GM21737 (cell line): ENCODE measurements around the gene BTG4.

ENCODE experiments used
- ATAC-seq: cut with Tn5 transposase; IDR thresholded peaks from one replicate; pipeline ENCODE4 v1.9.1; 2021; ENCODE audit warnings: mild to moderate bottlenecking, moderate library complexity; ENCODE audit not compliant: unreplicated experiment

Gene BTG4

DNA sequence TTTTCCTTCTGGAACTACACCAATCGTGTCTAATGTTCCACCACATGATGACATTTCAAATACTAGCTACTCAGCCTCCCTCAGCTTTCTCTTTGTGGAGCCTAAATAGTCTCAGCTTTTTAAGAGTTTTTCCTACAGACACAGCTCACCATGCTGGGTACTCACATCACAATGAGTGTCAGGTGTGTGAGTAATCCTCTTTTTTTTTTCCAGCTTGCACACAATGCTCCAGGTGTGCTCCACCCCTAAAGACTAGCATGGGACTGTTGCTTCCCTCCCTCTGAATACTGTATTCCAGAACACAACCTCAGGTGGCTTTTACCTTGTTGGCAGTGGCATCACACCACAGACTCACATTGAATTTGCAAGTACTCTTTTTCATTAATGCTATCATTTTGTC, 11.7 kb downstream of the BTG4 start:
- no peak for ATAC-seq

GRCh38 chr11:111499483-111499882, 12.7 kb downstream of the BTG4 start:
- ATAC-seq: no peak

- ATAC-seq: no peak
Measured at GRCh38 chr11:111494040-111494439, 18.1 kb downstream of the BTG4 start.

DNA sequence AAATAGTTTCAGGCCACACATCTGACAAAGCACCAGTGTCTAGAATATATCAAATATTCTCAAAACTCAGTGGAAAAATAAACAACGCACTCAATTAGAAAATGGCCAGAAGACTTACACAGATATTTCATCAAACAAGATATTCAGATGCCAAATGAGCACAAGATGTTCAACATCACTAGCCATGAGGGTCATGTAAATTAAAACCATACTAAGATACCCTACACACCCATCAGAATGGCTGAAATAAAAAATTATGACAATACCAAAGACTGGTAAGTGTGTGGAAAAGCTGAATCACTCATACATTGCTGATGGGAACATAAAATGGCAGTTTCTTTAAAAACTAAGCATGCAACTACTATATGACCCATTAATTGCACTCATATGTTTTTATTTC, 21.7 kb downstream of the BTG4 start:
- ATAC-seq: no peak

GRCh38 chr11:111483431-111483830, 28.8 kb downstream of the BTG4 start:
- no peak for ATAC-seq

DNA sequence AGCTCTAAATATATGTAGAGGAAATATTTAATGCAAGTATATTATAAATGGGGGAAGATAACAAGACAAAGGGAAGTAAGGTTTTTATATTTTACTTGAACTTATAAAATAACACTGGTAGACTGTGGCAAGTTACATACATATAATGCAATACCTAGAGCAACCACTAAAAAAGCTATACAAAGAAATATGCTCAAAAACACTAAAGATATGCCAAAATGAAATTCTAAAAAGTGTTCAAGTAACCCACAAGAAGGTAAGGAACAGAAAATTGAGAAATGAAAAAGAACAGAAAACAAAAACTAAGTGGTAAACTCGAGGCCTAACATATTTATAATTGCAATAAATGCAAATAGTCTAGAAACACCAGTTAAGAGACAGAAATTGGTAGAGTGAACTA, 32.5 kb downstream of the BTG4 start:
- no peak for ATAC-seq

- no peak for ATAC-seq
Measured at GRCh38 chr11:111477898-111478297, 34.3 kb downstream of the BTG4 start.

- no peak for ATAC-seq
Measured at GRCh38 chr11:111476956-111477355, 35.2 kb downstream of the BTG4 start.

DNA sequence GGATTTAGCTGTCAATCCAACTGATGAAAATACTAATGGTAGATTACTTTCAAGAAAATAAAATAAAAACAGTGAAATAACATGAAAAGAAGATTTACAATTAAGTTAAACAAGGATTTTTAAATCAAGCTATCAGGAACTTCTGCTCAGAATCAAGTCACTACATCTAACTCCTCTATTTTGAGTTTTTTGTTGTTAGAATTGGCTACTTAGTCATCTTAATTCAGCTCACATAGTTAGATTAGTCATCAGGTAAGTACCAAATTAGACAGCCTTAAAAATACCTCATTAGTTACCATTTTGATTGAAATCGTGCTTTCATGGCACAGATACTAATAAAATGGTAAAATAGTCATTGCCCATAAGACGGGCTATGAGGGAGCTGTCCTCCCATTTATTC, 35.8 kb downstream of the BTG4 start:
- no peak for ATAC-seq

- ATAC-seq: no peak
Measured at GRCh38 chr11:111474432-111474831, 37.8 kb downstream of the BTG4 start.

- no peak for ATAC-seq
Measured at GRCh38 chr11:111472228-111472627, 40.0 kb downstream of the BTG4 start.

DNA sequence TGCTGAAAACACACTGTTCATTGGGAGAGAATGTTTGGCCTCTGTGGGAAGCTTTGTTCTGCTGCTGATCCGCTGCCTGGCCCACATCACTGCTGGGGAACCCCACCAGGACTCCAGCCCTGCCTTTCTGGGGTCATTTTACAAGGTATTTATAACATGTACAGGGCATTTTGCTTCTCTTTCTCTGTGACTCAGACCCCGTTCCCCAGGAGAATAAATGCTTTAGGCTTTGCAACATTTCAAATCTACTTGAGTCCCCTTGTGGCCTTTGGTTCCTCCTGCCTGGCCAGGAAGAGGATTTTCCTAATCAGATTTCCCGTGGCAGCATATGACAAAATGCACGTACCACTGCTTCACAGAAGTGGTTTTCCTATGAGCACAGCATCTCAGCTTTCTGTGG, 43.0 kb downstream of the BTG4 start:
- no peak for ATAC-seq

DNA sequence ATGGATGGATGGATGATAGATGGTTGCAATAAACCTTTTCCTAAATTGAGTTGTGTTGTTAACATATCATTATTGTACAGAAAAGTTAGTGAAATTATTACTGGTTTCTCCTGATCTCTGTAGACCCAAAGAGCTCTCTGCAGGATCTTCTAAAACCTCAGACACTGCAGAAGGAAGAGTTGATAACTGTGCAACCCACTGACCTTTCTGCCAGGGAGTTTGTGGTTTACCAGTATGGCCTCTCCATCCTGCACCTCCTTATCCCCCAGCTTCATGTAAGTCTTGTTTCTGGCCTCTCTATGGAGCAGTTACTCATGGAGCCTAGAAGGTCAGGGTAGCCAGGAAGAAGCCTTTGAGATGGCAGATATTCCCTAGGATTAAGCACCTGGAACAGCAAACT, 45.6 kb downstream of the BTG4 start:
- no peak for ATAC-seq

- no peak for ATAC-seq
Measured at GRCh38 chr11:111465400-111465799, 46.8 kb downstream of the BTG4 start.

DNA sequence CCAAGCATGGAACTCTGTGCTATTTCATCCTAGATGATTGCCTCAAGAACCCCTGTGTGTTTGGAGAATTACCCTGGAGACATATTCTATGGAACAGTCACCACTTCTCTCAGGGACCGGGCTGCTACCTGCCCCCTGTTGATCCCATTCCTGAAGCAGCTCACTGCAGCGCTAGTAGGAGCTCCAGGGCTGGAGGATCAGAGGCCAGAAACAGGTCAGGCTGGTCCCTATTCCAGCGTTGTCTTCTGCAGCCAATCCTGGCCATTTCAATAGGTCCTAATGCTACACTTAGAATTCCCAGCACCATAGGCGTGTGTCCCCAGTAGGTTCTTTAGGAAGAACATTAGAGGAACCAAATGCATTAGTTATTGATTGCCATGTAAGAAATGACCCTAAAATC, 48.9 kb downstream of the BTG4 start:
- no peak for ATAC-seq

- no peak for ATAC-seq
Measured at GRCh38 chr11:111462329-111462728, 49.9 kb downstream of the BTG4 start.

GRCh38 chr11:111461460-111462235, 50.5 kb downstream of the BTG4 start:
- no peak for ATAC-seq

DNA sequence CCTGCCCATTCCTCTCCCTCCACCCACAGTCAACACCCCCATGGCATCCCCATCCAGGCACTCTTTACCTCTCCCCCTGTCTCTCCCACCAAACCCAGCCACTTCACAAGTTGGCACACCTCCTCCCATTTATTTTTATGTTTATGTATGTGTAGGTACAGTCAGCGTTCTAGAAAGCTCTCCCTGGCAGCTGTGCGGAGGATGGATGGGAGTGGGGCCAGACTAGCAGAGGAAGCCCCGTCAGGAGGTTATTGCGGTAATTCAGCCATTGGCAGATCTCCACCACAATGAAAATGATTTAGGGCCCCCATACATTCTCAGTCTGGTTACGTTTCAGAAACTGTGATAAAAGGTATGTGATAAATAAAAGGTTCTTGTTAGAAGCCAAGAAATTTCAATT, 51.3 kb downstream of the BTG4 start:
- no peak for ATAC-seq

GRCh38 chr11:111460340-111460739, 51.8 kb downstream of the BTG4 start:
- no peak for ATAC-seq

- ATAC-seq: no peak
Measured at GRCh38 chr11:111459506-111460270, 52.5 kb downstream of the BTG4 start.

- ATAC-seq: no peak
Measured at GRCh38 chr11:111457731-111458368, 54.3 kb downstream of the BTG4 start.
